ENCODE measurements around the gene SRRD.

GRCh38 chr22:26470807-26471206 is 12.9 kb upstream of the SRRD start:
- no peak for TF ChIP-seq CTCF (IDR thresholded peaks at IDR 0.05; ENCODE audit: low read depth, low read length)
- TF ChIP-seq EZH2phosphoT487 (IDR thresholded peaks at IDR 0.05; ENCODE audit: low read depth), result no peak
